ENCODE results near the gene KCNAB1. TPM values are rescaled to one million over a fixed set of nuclear protein-coding genes. Genes with fewer than 3 reads are reported as not detected.
A peak's percentile ranks its signal among the peaks of the same experiment; 100 is the strongest.
"Not testable (repeated sequence)": the region's sequence is repeated elsewhere in the genome, so short reads cannot be mapped to it uniquely, and the experiment has no call there.

The KCNAB1 gene
- total RNA-seq, 1 experiment from 2014 or later, result 1.6 TPM

DNA sequence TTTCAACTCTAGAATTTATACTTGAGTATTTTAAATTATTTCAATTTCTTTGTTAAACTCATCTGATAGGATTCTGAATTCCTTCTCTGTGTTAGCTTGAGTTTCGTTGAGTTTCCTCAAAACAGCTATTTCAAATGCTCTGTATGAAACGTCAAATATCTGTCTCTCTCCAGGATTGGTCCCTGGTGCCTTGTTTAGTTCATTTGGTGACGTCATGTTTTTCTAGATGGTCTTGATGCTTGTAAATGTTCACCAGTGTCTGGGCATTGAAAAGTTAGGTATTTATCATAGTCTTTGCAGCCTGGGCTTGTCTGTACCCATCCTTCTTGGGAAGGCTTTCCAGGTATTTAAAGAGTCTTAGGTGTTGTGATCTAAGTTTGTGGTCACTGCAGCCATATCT, 151.1 kb downstream of the KCNAB1 start:
- no peak for DNase-seq (ENCODE audit: low spot score)

DNA sequence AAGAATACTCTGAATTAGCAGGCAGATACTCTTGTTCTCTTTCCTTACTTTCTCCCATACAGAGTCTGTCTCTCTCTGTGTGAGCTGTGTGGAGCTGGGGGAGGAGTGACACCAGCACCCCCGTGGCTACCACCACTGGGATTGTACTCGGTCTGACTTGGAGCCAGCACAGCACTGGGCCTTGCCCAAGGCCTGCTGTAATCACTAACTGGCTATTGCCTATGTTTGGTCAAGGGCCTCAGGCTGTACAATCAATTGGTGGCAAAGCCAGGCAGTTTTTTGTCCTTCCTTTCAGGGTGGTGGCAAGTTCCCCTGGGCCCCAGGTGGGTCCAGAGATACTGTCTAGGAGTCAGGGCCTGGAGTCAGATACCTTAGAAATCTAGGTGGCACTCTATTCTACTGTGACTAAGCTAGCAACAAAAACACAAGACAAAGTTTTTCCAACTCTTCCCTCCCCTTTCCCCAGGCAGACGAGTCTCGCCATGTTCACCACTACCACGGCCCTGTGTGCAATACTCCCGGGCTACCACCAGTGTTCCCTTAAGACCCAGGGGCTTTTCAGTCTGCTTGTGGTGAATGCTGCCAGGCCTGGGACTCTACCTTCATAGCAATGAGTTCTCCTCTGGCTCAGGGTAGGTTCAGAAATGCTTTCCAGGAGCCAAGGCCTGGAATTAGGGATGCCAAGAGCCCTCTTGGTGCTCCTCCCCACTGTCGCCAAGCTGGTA, 151.8 kb downstream of the KCNAB1 start:
- no peak for DNase-seq (ENCODE audit: low spot score)

GRCh38 chr3:156273111-156273694, 152.8 kb downstream of the KCNAB1 start:
- no peak for DNase-seq (ENCODE audit: low spot score)

DNA sequence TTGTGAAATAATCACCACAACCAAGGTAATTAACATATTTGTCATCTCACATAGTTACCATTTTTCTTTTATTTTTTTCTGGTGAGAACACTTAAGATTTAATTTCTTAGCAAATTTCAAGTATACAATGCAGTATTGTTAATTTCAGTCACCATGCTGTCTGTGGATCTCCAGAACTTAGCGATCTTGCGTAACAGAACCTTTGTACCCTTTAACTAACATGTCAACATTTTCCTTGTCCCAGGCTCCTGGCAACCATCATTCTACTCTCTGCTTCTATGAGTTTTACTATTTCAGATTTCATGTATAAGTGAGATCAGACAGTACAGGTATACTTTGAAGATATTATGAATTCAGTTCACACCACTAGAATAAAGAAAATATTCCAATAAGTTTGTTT, 154.4 kb downstream of the KCNAB1 start:
- no peak for DNase-seq (ENCODE audit: low spot score)

- DNase-seq (ENCODE audit: low spot score), result not testable (repeated sequence)
Measured at GRCh38 chr3:156284637-156285036, 164.3 kb downstream of the KCNAB1 start.

GRCh38 chr3:156285626-156286025, 165.2 kb downstream of the KCNAB1 start:
- no peak for DNase-seq (ENCODE audit: low spot score)

DNA sequence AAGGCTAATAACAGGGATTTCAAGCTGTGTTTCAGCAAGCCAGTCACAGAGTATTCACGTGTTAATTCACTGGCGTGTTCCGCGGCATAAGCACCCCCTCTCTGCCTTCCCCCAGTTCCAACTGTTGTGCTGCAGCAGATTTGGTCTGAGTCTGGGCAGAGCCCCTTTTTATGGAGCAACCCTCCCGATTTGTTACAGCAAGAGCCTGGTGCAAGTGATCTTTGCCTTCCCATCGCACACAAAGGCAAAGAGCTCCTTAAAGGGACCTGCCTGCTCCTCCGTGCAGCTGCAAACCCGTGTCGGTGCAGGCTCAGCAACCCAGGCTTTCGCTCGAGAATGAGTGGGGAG, 170.5 kb downstream of the KCNAB1 start:
- DNase-seq (ENCODE audit: low spot score), result no peak

- DNase-seq (ENCODE audit: low spot score), result no peak
Measured at GRCh38 chr3:156291272-156292123, 171.1 kb downstream of the KCNAB1 start.

GRCh38 chr3:156293566-156293965, 173.2 kb downstream of the KCNAB1 start:
- DNase-seq (ENCODE audit: low spot score), result no peak

DNA sequence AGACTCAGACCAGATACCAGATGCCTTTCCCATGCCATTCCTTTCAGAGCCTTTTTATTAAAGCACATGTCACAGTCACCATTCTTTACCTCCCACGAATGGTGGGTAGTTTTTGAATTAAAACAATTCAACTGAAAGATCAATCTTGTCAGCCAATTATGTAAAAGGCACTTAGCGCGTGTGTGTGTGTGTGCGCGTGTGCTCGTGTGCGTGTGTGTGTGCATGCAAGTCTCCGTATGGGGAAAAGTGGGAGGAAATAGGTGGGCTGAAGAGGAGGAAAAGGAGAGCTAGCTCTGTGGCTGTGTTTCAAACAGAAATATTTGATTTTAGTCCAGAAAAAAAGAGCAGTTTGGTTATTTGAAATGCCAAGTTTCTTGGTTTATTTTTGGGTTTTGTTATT, 177.2 kb downstream of the KCNAB1 start:
- DNase-seq (ENCODE audit: low spot score), result no peak

DNA sequence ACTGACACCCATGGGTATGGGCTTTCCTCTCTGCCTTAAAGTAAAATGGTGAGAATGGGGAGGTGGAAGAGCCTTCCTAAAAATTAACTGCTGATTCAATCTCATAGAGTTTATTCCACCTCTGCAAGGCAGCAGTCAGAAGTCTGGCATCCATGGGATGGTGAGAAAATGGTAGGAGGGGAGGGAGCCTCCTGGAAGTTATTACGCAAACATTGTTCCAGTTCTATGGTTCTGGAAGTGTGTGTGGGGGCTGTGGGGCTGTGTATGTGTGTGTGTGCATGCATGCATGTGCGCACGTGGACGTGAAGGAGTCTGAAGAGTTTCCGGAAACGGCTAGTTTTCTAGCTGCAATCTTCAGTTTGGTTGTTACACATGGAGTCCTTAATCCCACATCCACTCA, 177.6 kb downstream of the KCNAB1 start:
- no peak for DNase-seq (ENCODE audit: low spot score)

DNA sequence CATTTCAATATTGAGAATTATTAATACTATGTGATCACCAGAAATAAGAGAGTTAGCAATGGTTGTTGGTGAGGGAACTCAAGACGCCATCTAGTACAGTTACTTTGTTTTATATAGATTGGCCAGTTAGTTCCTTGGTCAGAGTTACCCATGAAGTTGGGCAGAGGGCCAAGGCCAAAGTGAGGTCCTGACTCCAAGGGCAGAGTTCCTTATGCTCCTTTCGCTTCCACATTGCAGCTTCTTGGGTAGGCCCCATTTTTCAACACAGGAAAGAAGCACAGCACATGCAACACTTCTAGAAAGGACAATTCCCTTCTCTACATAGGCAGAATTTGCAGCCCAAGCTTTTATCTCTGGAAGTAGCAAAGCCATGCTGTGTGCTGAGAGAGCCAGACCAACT, 178.6 kb downstream of the KCNAB1 start:
- DNase-seq (ENCODE audit: low spot score), result no peak

GRCh38 chr3:156299569-156299968, 179.2 kb downstream of the KCNAB1 start:
- DNase-seq (ENCODE audit: low spot score), result no peak

DNA sequence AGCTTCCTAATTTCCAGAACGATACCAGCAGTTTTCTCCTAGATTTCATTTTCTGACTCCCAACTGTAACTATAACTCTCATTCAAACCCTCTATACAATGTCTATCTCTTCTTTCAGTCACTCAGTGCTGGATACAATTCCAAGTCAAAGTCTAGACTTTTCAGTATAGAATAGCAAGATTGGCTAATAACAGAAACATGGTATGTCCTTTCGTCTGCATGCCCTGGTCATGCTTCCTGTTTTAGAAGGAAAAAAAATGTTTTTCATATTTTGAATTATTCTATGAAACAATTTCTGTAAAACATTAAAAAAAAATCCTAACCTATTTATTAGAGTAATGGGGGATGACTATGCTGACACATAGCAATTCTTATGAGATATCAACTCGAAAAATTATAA, 180.0 kb downstream of the KCNAB1 start:
- DNase-seq (ENCODE audit: low spot score), result no peak

DNA sequence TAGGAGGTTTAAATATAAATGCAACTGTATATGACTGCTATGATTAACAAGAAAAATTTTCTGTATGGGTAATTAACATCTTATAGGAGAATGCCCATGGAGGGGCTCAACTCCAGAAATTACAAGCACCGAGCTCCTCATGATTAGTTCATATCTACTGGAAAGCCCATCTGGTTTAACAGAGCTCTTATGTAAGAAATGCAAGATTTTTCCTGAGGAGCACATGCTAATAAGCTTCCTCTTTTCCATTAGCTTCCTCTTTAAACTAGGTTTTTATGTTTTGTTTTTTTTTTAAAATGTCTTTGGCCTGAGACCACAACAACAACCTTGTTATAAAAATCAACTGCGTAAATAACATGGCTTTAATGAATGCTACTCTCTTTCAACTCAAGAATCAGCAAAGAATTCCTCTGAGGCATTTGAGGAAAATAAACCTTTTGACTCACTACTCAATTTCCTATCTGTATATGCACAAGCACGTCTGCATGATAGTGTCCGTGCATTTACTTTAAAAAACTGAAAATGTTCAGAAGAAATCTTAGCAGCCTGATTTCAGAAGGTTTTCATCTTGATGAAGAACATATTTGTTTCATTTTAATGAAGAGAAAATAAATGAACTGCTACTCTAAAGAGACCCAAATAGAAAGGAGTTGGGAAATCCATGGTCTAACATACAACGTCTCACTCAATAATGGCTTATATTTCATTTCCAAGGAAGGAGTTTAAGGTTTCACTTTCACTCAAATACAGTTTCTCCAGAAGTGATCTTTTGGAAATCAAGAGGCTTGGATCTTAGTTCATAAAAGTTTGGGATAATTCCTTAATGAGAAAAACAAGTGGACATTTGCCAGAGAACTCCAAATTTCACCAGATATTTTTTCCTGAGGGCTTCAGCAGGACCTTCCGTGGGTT, 180.8 kb downstream of the KCNAB1 start:
- no peak for DNase-seq (ENCODE audit: low spot score)

DNA sequence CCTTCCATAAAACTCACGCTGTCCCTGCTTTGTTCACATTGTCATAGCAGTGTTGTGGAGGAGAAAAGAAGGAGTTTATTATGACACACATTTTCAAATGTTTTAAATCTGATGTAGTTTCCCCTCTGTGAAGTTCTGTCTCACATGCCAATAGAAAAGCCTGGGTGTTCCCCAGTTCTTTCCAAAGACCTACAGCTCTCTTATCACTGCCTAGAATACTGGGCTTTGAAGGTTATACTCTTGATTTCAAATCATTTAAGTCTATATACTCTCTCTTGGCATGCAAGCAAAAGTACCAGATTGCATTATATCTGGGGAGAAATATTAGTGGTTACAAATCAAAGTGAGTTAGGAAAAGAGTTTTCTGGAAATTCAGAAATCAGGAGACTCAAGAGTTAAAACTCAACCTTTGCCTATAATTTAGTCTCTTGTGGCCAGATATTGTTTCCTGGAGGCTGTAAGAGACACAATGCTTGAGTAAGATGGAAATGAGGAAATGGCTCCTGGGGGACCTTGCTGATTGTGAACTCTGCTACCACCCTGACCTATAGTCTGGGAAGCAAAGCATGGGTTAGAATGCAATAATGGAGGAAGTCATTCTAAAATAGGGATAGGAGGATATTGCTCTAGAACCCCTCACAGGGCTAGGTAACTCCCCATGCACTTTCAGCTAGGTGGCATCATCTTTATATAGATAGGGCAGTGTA, 182.8 kb downstream of the KCNAB1 start:
- no peak for DNase-seq (ENCODE audit: low spot score)

DNA sequence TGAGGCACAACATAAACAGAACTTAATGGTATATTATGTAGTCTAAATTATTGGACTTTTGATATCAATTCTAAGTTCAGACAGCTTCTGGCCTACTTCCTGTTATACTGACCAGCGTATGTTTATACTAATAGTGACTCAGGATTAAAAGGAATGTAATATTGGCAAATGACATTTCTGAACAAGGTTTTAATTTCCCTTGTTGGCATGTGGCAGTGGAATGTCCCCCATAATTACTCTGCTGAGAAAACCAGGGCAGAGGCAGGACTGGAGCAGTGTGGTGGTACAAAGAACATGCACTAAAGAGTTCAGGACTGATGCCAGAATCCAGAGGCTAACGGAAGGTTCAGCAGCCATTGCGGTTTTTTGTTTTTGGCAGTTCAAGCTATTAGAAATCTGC, 184.0 kb downstream of the KCNAB1 start:
- DNase-seq (ENCODE audit: low spot score), result peak; percentile 10

GRCh38 chr3:156305672-156306071, 185.3 kb downstream of the KCNAB1 start:
- DNase-seq (ENCODE audit: low spot score), result no peak

DNA sequence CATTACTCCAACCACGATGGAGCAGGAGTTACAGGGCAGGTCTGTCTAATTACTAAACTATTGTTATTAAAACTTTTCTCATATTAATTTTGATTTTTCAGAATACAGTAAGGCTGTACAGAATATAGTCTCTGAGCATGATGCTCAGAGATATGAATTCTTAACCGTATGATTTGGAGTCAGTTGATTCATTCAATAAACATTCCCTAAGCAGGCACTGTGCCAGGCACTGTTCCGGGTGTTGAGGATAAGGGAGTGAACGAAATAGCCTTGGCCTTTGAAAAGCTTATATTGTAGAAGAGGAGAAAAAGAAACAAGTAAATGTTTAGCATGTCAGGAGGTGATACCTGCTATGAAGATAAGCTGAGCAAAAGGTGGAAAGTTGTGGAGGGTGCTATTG, 187.3 kb downstream of the KCNAB1 start:
- DNase-seq (ENCODE audit: low spot score), result peak; percentile 52

DNA sequence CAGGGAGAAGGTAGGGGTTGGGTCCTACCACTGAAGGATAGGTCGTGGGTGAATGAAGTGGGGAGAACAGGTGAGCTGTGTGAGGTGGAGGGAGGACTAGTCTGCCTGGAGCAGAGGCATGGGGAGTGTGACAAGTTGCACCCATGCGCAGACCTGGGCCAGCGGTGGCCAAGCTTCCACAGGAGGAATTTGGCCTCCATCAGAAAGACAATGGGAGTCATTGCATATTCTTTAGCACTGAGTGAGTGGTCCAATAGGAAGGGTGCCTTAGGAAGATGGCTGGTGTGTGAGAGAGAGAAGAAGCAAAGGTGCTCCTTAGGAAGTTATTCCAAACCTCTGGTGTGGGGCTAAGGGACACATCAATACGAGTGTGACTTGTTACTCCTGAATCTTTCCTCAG, 191.1 kb downstream of the KCNAB1 start:
- no peak for DNase-seq (ENCODE audit: low spot score)

- no peak for DNase-seq (ENCODE audit: low spot score)
Measured at GRCh38 chr3:156311930-156312329, 191.6 kb downstream of the KCNAB1 start.
